ENCODE results near the gene CTSD. TPM values are rescaled to one million over a fixed set of nuclear protein-coding genes. Genes with fewer than 3 reads are reported as not detected.

The CTSD gene
- total RNA-seq, 1 donor from 2014 or later: 211 TPM

DNA sequence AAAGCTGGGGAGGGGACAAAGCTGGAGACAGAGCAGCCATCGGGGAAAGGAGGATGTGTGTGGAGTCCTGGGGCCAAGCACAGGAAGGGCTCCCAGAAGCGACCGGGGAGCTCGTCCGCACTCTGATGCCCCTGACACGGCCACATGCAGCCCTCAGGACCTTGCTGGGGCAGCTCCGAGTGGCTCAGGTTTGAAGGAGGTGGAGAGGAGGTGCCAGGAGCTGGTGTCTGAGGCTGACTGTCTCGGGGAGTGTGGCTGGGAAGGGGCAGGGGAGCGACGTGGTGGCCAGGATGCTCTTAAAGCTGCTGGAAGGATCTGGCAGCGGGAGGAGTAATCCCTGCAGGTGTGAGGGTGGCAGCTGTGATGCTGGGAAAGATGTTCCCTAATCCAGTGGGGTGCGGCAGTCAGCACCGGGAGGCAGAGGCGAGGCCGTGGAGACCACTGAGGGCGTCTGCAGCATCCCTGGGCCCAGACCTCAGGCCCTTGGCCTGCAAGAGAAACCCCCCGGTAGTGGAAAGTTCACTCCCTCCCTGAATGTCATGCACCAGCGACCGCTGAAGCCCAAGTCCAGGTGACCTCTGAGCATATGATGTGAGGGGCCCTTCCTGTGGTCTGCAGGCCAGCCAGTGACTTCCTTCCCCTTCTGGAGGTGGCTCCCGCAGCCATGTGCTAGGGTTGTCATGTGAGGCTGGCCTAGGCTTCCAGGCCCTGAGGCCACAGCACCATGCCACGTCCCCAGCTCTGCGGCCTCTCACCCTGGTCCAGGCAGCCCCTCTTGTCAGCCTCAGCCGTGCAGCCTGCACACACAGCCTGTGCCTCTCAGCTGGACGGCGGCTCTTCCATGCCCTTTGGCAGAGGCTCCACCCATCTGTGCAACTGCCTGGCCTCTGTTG, 17.2 kb upstream of the CTSD start:
- no peak overlapping the region for H3K4me3 ChIP-seq (ENCODE audit: low read depth, low read length)
- no peak for TF ChIP-seq CTCF (conservative IDR thresholded peaks at IDR 0.05; ENCODE audit: low read depth, low read length)
- DNase-seq (ENCODE audit: low read depth): no peak

DNA sequence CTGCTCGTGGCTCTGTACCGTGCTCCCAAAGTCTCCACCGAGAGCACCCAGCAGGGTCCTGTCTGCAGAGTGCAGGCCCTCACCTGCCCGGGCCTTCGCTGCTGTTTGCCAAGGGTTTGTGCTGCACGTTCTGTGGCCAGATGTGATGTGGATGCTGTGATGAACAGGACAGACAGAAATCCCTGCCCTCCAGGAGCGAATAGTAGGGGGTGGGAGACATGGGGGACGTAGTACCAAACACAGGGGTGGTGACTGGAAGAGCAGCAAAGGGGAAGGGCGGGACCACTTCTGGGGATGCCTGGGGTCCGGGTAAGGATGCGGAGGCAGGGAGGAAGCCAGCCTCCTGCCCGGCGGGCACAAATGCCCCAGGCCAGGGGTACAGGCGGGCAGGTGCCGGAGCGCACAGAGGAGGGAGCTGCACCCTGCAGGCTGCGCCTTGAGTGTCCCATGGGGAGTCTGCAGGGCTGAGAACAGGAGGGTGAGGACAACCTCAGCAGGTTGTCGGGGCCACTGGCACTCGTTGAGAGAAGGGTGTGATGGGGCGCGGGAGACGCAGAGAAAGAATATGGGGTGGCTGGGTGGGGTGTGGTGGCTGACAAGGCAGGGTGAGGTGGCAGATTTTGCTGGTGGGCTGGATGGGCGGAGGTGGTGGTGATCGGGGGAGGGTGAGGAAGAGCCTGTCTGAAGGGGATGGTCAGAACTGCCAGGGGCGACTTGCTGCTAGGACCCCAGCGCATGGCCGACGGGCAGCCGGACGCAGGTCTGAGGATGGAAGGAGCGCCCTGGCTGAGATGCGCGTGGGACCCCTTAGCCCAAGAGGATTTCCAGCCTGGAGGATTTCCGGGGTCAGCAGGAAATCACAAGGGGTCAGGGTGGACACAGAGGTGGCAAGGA, 16.3 kb upstream of the CTSD start:
- no peak for TF ChIP-seq CTCF (conservative IDR thresholded peaks at IDR 0.05; ENCODE audit: low read depth, low read length)
- no peak for DNase-seq (ENCODE audit: low read depth)
- no peak overlapping the region for H3K4me3 ChIP-seq (ENCODE audit: low read depth, low read length)

GRCh38 chr11:1779034-1779805, 15.5 kb upstream of the CTSD start:
- TF ChIP-seq CTCF (conservative IDR thresholded peaks at IDR 0.05; ENCODE audit: low read depth, low read length): no peak
- H3K4me3 ChIP-seq (ENCODE audit: low read depth, low read length): no peak overlapping the region
- no peak for DNase-seq (ENCODE audit: low read depth)

DNA sequence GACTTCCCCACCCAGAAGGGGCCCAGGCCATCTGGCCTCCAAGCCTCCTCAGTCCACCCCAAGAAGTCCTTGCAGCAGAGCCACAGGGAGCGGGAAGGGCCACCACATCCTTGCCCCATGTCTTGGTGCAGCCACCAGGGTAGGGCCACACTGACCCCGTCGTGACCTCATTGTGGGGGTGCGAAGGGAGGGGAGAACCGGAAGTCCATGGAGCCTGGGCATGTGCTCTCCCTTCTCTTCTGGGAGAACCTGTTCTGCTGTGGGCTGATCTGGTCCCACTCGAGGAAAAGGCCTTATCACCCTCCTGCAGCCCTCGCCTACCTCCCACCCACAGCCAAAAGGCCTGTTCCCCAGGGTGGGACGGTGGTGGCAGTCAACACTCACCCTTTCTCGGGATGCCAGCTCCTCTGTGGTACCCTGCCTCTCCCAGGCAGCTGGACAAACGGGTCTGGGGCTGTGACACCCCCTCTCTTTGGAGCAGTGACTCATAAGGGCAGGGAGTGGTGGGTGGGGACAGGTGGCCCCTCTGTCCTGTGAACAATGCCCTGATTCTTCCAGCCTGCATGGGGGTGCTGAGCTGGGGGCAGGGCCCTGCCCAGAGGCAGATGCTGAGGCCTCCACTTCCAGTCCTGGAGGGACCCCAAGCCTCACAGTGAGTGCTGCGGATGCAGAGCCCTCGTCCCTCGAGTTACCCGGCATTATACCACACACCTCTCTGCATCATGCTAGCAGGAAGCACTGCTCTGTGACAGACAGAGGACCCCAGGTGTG, 14.6 kb upstream of the CTSD start:
- no peak for TF ChIP-seq CTCF (conservative IDR thresholded peaks at IDR 0.05; ENCODE audit: low read depth, low read length)
- no peak for DNase-seq (ENCODE audit: low read depth)
- no peak overlapping the region for H3K4me3 ChIP-seq (ENCODE audit: low read depth, low read length)

DNA sequence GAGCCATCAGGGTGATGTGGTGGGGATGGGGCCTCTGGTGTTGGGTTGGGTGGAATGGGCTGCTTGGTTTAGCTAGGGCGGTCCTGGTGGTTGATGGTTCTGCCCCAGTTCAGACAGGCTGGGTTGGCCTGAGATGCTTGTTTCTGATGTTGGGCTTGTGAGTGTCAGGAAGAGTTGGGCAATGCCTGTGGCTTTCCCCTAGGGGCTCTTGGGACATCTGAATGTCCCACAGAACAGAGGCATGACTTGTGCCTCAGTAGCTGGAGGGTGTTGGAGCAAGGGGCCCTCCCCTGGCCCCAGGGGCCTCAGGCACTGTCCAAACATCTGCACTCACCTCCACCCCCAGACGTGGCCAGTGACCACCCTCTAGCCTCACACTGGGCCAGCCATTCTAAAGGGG, 14.0 kb upstream of the CTSD start:
- no peak for TF ChIP-seq CTCF (conservative IDR thresholded peaks at IDR 0.05; ENCODE audit: low read depth, low read length)
- H3K4me3 ChIP-seq (ENCODE audit: low read depth, low read length): no peak overlapping the region
- no peak for DNase-seq (ENCODE audit: low read depth)
